Hepatocyte (in vitro differentiated cells): Measurements from ENCODE around the gene NCMAP.

Experiments used
- EZH2phosphoT487 ChIP-seq: fragments of 200-600 bp; sonication (generic); IDR thresholded peaks from one replicate; pipeline ENCODE4 v1.6.1; 2018; ENCODE audit warnings: antibody characterized with exemption, mild to moderate bottlenecking, low read depth, moderate library complexity; ENCODE audit not compliant: unreplicated experiment, severe bottlenecking
- TF ChIP-seq, protein P1 (sequence below): fragments of 200-600 bp; sonication (generic); IDR thresholded peaks from 2 replicates; pipeline ENCODE4 v1.5.1; 2016; ENCODE audit warnings: antibody characterized with exemption, mild to moderate bottlenecking; ENCODE audit not compliant: poor library complexity

DNA sequence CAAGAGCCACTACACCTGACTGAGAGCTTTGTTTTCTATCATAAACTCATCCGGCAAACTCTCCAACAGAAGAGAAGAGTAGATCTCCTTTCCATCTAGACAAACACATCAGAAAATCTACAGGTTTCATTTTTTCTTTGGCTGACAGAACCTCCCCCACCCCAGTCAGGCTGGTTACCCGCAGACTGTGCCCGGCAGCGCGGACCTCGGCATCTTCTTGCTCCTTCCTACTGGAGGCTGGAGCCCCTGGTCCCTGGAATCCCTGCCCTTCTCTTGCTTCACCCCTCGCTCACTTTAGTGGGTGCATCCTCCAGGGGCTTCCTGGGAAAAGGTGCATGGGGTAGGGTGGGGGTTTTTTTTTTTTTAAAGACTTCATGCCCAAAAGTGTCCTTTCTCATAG, 23.0 kb downstream of the NCMAP start:
- TF ChIP-seq, protein P1, sequence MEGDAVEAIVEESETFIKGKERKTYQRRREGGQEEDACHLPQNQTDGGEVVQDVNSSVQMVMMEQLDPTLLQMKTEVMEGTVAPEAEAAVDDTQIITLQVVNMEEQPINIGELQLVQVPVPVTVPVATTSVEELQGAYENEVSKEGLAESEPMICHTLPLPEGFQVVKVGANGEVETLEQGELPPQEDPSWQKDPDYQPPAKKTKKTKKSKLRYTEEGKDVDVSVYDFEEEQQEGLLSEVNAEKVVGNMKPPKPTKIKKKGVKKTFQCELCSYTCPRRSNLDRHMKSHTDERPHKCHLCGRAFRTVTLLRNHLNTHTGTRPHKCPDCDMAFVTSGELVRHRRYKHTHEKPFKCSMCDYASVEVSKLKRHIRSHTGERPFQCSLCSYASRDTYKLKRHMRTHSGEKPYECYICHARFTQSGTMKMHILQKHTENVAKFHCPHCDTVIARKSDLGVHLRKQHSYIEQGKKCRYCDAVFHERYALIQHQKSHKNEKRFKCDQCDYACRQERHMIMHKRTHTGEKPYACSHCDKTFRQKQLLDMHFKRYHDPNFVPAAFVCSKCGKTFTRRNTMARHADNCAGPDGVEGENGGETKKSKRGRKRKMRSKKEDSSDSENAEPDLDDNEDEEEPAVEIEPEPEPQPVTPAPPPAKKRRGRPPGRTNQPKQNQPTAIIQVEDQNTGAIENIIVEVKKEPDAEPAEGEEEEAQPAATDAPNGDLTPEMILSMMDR, result no peak
- TF ChIP-seq EZH2phosphoT487, result no peak
